Body of pancreas (tissue), 4 donors: ENCODE results near the gene NDUFS7.

Experiments used
- POLR2A ChIP-seq, 3 donors: fragments of 450-650 bp; IDR thresholded peaks; one replicate each; pipeline ENCODE4 v1.6.1; 2016; ENCODE audit warnings: antibody characterized with exemption in 3 of 3, mild to moderate bottlenecking in 2 of 3
- TF ChIP-seq, protein P1 (sequence below), 7 experiments: fragments of 450-650 bp in 4 of 7; fragments of 200-600 bp in 3 of 7; sonication (generic) in 3 of 7; IDR thresholded peaks; one replicate each; pipeline ENCODE4 v1.5.1; 2016 to 2019; ENCODE audit warnings: antibody characterized with exemption in 7 of 7

DNA sequence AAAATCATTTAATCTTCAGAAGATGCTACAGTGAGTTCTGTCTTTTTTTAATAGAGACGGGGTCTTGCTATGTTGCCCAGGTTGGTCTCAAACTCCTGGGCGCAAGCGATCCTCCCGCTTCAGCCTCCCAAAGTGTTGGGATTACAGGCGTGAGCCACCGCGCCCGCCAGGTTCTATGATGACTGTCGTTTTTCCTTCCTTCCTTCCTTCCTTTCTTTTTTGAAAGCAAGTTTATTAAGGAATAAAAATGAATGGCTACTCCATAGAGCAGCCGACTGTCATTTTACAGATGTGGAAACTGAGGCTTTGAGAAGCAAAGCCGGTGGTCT is 18.1 kb downstream of the NDUFS7 start:
- TF ChIP-seq POLR2A (IDR thresholded peaks at IDR 0.05), result no peak
- TF ChIP-seq, protein P1, sequence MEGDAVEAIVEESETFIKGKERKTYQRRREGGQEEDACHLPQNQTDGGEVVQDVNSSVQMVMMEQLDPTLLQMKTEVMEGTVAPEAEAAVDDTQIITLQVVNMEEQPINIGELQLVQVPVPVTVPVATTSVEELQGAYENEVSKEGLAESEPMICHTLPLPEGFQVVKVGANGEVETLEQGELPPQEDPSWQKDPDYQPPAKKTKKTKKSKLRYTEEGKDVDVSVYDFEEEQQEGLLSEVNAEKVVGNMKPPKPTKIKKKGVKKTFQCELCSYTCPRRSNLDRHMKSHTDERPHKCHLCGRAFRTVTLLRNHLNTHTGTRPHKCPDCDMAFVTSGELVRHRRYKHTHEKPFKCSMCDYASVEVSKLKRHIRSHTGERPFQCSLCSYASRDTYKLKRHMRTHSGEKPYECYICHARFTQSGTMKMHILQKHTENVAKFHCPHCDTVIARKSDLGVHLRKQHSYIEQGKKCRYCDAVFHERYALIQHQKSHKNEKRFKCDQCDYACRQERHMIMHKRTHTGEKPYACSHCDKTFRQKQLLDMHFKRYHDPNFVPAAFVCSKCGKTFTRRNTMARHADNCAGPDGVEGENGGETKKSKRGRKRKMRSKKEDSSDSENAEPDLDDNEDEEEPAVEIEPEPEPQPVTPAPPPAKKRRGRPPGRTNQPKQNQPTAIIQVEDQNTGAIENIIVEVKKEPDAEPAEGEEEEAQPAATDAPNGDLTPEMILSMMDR (IDR thresholded peaks at IDR 0.05), result no peak
